Spleen (tissue), 11 donors: ENCODE results near the gene PLA2G5. TPM values are rescaled to one million over a fixed set of nuclear protein-coding genes. Genes with fewer than 3 reads are reported as not detected.
A peak's percentile ranks its signal among the peaks of the same experiment; 100 is the strongest.

Experiments used
- DNase-seq: peaks from one replicate; pipeline ENCODE4 v3.0.0-alpha.2; 2020
- H3K27ac ChIP-seq, 8 donors: fragments of 200-600 bp; sonication (generic) in 7 of 8; 1 replicate in 4 of 8; 2 replicates in 4 of 8; pipeline versions ENCODE4 v1.5.0 to v1.8.0; 2016 to 2021; ENCODE audit warnings: inconsistent platforms in 4 of 8, mild to moderate bottlenecking in 4 of 8, moderate library complexity in 1 of 8
- H3K27me3 ChIP-seq, 7 donors: fragments of 200-600 bp; sonication (generic) in 6 of 7; replicated peaks in 1 of 7; 1 replicate in 4 of 7; 2 replicates in 3 of 7; pipeline versions ENCODE4 v1.5.0 to v1.8.0; 2016 to 2021; ENCODE audit warnings: inconsistent platforms in 3 of 7, mild to moderate bottlenecking in 1 of 7
- H3K36me3 ChIP-seq, 6 donors: fragments of 200-600 bp; sonication (generic) in 5 of 6; 1 replicate in 4 of 6; 2 replicates in 2 of 6; pipeline versions ENCODE4 v1.5.0 to v1.8.0; 2016 to 2021; ENCODE audit warnings: inconsistent platforms in 2 of 6
- H3K4me1 ChIP-seq, 6 donors: fragments of 200-600 bp; sonication (generic) in 5 of 6; 1 replicate in 3 of 6; 2 replicates in 3 of 6; pipeline versions ENCODE4 v1.5.0 to v1.8.0; 2016 to 2021; ENCODE audit warnings: inconsistent platforms in 3 of 6
- H3K4me3 ChIP-seq, 8 donors: fragments of 200-600 bp; sonication (generic) in 7 of 8; 1 replicate in 4 of 8; 2 replicates in 4 of 8; pipeline versions ENCODE4 v1.5.0 to v1.8.0; 2016 to 2021; ENCODE audit warnings: inconsistent platforms in 4 of 8, mild to moderate bottlenecking in 4 of 8, moderate library complexity in 2 of 8
- H3K9me3 ChIP-seq, 8 donors: fragments of 200-600 bp; sonication (generic) in 7 of 8; 1 replicate in 4 of 8; 2 replicates in 4 of 8; pipeline versions ENCODE4 v1.5.0 to v1.8.0; 2016 to 2021; ENCODE audit warnings: inconsistent platforms in 4 of 8
- POLR2A ChIP-seq, 3 donors: fragments of 450-650 bp; IDR thresholded peaks; one replicate each; pipeline ENCODE4 v1.5.1; 2017; ENCODE audit warnings: antibody characterized with exemption in 3 of 3, mild to moderate bottlenecking in 1 of 3
- POLR2AphosphoS5 ChIP-seq, 3 donors: sonication (generic); formaldehyde crosslinking; IDR thresholded peaks; one replicate each; pipeline ENCODE4 v1.5.1; 2017; ENCODE audit warnings: antibody characterized with exemption in 3 of 3
- WGBS, 5 donors: extraction: QIAGEN DNeasy Blood & Tissue Kit in 3 of 5; methylation state at CpG; one replicate each; pipeline versions ENCODE4 v1.1.5 to v1.1.7; 2013 to 2018; 5-methylcytosine and 5-hydroxymethylcytosine counted together
- intact Hi-C: fragments of 100-400 bp; cut with DNase I; formaldehyde crosslinking; loops from one replicate; pipeline ENCODE4 v1.15.0; 2023; ENCODE audit warnings: low total_unique reads
- polyA plus RNA-seq, 3 donors: library from polyadenylated mRNA; stranded (reverse); fragments of 200-250 nt; gene quantifications; one replicate each; pipeline ENCODE4 v1.2.1, GENCODE V29; 2013
- total RNA-seq, 7 donors: library from RNA; depleted of rRNA in 3 of 7; stranded (reverse); fragments of >200 nt in 3 of 7; fragmentation: NEBNext Ultra II Directional in 4 of 7; extraction: Animal tissue kit (Norgen Biotek cat#: 25700) in 4 of 7; gene quantifications; one replicate each; pipeline versions ENCODE4 v1.1.0 to v1.2.1, GENCODE V29; 2016 to 2021
- TF ChIP-seq, protein P1 (sequence below), 11 experiments: fragments of 200-600 bp in 7 of 11; fragments of 450-650 bp in 4 of 11; sonication (generic) in 4 of 11; IDR thresholded peaks in 8 of 11; conservative IDR thresholded peaks in 3 of 11; 1 replicate in 7 of 11; 2 replicates in 4 of 11; pipeline versions ENCODE4 v1.4.0 to v1.8.0; 2016 to 2021; ENCODE audit warnings: antibody characterized with exemption in 11 of 11, inconsistent platforms in 4 of 11, mild to moderate bottlenecking in 1 of 11
- donor health status: healthy with polysubstance abuse.
- donor health status: DM: no; HTN: no; CAD: no; lungs with moderate emphysema.
- donor health status: DM: no; HTN: no; CAD: no.
- donor health status: Bipolar disorder and iron deficiency.
- donor health status: healthy.
- donor health status: DM: no; HTN: no; CAD: no.
- donor health status: DM: yes; HTN: yes; CAD: no.

The PLA2G5 gene
- total and polyA plus RNA-seq, 10 donors: 0.34 to 2.0 (median 0.89) TPM; not detected in 3

DNA sequence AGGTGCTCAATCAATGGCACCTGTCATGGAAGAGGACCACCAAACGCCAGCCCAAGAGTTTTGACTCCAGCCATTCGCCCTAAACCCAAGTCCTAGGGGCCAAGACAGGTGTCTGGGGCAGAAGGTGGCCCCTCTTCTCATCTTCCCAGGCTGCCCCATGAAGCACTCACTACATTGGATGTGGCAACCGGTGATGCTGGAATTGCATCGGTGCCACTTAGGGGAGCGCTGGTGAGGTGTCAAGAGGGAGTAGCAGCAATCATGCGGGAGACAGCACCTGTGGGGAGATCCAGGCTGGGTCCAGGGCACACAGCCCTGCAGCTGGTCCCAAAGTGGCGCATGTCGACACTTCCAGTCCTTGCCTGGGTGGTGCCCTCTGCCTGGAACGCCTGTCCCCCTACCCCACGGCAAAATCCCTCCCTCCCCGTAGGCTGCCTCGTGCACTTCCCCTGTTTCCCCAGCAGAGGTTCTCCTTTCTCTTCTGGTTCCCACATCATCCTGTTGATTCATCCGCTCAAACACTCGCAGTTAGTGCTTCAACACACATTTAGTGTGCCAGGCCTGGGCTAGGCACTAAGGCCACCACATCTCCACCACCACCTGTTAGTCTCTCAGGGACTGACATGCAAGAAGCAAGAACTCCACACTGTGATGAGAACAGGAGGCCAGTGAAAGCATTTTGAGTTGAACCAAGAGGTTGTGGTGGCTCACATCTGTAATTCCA is 30.8 kb downstream of the PLA2G5 start:
- Histone ChIP-seq H3K9me3 (no peaks in the 10 kb centered on the region), H3K27me3 (peaks cover 0 to 5% (median 0%) of the 10 kb centered on the region in 7 donors), H3K4me3 (no peak overlapping the region), H3K27ac (no peak overlapping the region), H3K4me1 (peaks cover 0 to 9% (median 3%) of the 10 kb centered on the region in 6 donors), H3K36me3 (no peaks in the 10 kb centered on the region)
- TF ChIP-seq POLR2AphosphoS5 (IDR thresholded peaks at IDR 0.05): no peak
- TF ChIP-seq, protein P1, sequence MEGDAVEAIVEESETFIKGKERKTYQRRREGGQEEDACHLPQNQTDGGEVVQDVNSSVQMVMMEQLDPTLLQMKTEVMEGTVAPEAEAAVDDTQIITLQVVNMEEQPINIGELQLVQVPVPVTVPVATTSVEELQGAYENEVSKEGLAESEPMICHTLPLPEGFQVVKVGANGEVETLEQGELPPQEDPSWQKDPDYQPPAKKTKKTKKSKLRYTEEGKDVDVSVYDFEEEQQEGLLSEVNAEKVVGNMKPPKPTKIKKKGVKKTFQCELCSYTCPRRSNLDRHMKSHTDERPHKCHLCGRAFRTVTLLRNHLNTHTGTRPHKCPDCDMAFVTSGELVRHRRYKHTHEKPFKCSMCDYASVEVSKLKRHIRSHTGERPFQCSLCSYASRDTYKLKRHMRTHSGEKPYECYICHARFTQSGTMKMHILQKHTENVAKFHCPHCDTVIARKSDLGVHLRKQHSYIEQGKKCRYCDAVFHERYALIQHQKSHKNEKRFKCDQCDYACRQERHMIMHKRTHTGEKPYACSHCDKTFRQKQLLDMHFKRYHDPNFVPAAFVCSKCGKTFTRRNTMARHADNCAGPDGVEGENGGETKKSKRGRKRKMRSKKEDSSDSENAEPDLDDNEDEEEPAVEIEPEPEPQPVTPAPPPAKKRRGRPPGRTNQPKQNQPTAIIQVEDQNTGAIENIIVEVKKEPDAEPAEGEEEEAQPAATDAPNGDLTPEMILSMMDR (IDR thresholded peaks at IDR 0.05 in 8 of 11, conservative IDR thresholded peaks at IDR 0.05 in 3 of 11): peak; percentile 53 to 95 (median 85)
- WGBS, 5 donors: 34 to 48% (median 42%) methylated on average over 13 to 14 of the region's 14 CpGs
- no peak for DNase-seq
- intact Hi-C loops: loop anchor here (5.0 kb wide), 2 partner anchors 52 to 92 kb away; no protein-coding TSS in a partner anchor

- no peaks in the 10 kb centered on the region for H3K36me3 ChIP-seq
- no peak overlapping the region for H3K4me3 ChIP-seq
- 66 to 81% (median 74%) methylated on average over 1 of the region's 1 CpG for WGBS, 5 donors
- H3K9me3 ChIP-seq: no peaks in the 10 kb centered on the region
- peaks cover 0 to 9% (median 3%) of the 10 kb centered on the region in 6 donors for H3K4me1 ChIP-seq
- H3K27me3 ChIP-seq: peaks cover 0 to 5% (median 0%) of the 10 kb centered on the region in 7 donors
- no peak for DNase-seq
- TF ChIP-seq POLR2A (IDR thresholded peaks at IDR 0.05) (no peak), POLR2AphosphoS5 (IDR thresholded peaks at IDR 0.05) (no peak)
- TF ChIP-seq, protein P1 (IDR thresholded peaks at IDR 0.05 in 8 of 11, conservative IDR thresholded peaks at IDR 0.05 in 3 of 11): no peak
- H3K27ac ChIP-seq: no peak overlapping the region
- intact Hi-C loops: loop anchor here (5.0 kb wide), 2 partner anchors 49 to 89 kb away; no protein-coding TSS in a partner anchor
Observed at GRCh38 chr1:20102875-20103274, 32.9 kb downstream of the PLA2G5 start.

DNA sequence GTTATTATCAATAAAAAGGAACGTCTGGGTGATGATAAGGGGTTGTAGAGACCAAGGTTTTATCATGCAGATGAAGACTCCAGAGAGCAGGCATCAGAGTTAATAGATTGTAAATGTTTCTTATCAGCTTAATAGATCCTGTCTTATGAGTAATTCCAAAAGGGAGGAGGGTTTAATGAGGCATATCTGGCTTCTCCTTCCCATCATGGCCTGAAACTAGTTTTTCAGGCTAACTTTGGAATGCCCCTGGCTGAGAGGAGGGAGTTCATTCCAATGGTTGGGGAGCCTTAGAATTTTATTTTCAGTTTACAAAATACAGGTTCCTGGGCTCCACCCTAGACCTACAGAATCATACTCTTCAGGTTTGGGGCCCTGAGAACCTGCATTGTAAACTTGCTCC is 35.9 kb downstream of the PLA2G5 start:
- no peak for TF ChIP-seq POLR2AphosphoS5 (IDR thresholded peaks at IDR 0.05)
- TF ChIP-seq POLR2A (IDR thresholded peaks at IDR 0.05): no peak
- TF ChIP-seq, protein P1 (IDR thresholded peaks at IDR 0.05 in 8 of 11, conservative IDR thresholded peaks at IDR 0.05 in 3 of 11): no peak
- WGBS, 5 donors: 41 to 71% (median 61%) methylated on average over 1 of the region's 1 CpG
- DNase-seq: no peak
- Histone ChIP-seq H3K36me3 (no peaks in the 10 kb centered on the region), H3K4me1 (peaks cover 0 to 15% (median 3%) of the 10 kb centered on the region in 6 donors), H3K4me3 (no peak overlapping the region), H3K27me3 (peaks cover 0 to 2% (median 0%) of the 10 kb centered on the region in 7 donors), H3K9me3 (no peaks in the 10 kb centered on the region), H3K27ac (no peak overlapping the region)
- intact Hi-C loops: no loop called here

GRCh38 chr1:20107351-20107750 is 37.4 kb downstream of the PLA2G5 start:
- no peaks in the 10 kb centered on the region for H3K9me3 ChIP-seq
- no peak overlapping the region for H3K27ac ChIP-seq
- peaks cover 0 to 11% (median 0%) of the 10 kb centered on the region in 6 donors for H3K4me1 ChIP-seq
- intact Hi-C loops: no loop called here
- H3K4me3 ChIP-seq: no peak overlapping the region
- H3K27me3 ChIP-seq: no peaks in the 10 kb centered on the region
- 50 to 63% (median 60%) methylated on average over 4 of the region's 4 CpGs for WGBS, 5 donors
- DNase-seq: no peak
- no peaks in the 10 kb centered on the region for H3K36me3 ChIP-seq
- TF ChIP-seq, protein P1 (IDR thresholded peaks at IDR 0.05 in 8 of 11, conservative IDR thresholded peaks at IDR 0.05 in 3 of 11): no peak
- no peak for TF ChIP-seq POLR2A (IDR thresholded peaks at IDR 0.05)
